Upper lobe of left lung (tissue), 6 donors: ENCODE data around the gene LUC7L3. TPM values are rescaled to one million over a fixed set of nuclear protein-coding genes. Genes with fewer than 3 reads are reported as not detected.

ENCODE experiments used
- ATAC-seq, 2 donors: fragments of 200-7000 bp; cut with Tn5 transposase; one replicate each; pipeline ENCODE4 v1.9.1; 2022; ENCODE audit warnings: mild to moderate bottlenecking in 2 of 2, moderate library complexity in 2 of 2; ENCODE audit not compliant: low FRiP score in 2 of 2
- DNase-seq, 2 donors: peaks; one replicate each; pipeline ENCODE4 v3.0.0-alpha.2; 2019 to 2020
- H3K27ac ChIP-seq, 4 donors: fragments of 200-600 bp; sonication (generic); one replicate each; pipeline ENCODE4 v1.5.1; 2016 to 2019
- H3K27me3 ChIP-seq, 4 donors: fragments of 200-600 bp; sonication (generic); one replicate each; pipeline ENCODE4 v1.5.1; 2017 to 2019
- H3K36me3 ChIP-seq, 4 donors: fragments of 200-600 bp; sonication (generic); one replicate each; pipeline ENCODE4 v1.5.1; 2016 to 2019
- H3K4me1 ChIP-seq, 4 donors: fragments of 200-600 bp; sonication (generic); one replicate each; pipeline ENCODE4 v1.5.1; 2018 to 2019
- H3K4me3 ChIP-seq, 4 donors: fragments of 200-600 bp; sonication (generic); one replicate each; pipeline ENCODE4 v1.5.1; 2017 to 2019; ENCODE audit warnings: mild to moderate bottlenecking in 2 of 4, moderate library complexity in 1 of 4
- H3K9me3 ChIP-seq, 4 donors: fragments of 200-600 bp; sonication (generic); one replicate each; pipeline ENCODE4 v1.5.1; 2018 to 2019
- CTCF ChIP-seq, 6 experiments: fragments of 450-650 bp in 4 of 6; fragments of 200-600 bp in 2 of 6; sonication (generic) in 2 of 6; IDR thresholded peaks; one replicate each; pipeline ENCODE4 v1.5.1; 2016 to 2019; ENCODE audit warnings: antibody characterized with exemption in 6 of 6
- EP300 ChIP-seq, 4 donors: sonication (generic); formaldehyde crosslinking; IDR thresholded peaks; one replicate each; pipeline ENCODE4 v1.5.1; 2017; ENCODE audit warnings: antibody characterized with exemption in 4 of 4, control low read depth in 2 of 4
- POLR2A ChIP-seq, 4 donors: fragments of 450-650 bp; IDR thresholded peaks; one replicate each; pipeline ENCODE4 v1.5.1; 2016 to 2017; ENCODE audit warnings: antibody characterized with exemption in 4 of 4, mild to moderate bottlenecking in 2 of 4
- POLR2AphosphoS5 ChIP-seq, 2 donors: sonication (generic); formaldehyde crosslinking; IDR thresholded peaks; one replicate each; pipeline ENCODE4 v1.5.1; 2017; ENCODE audit warnings: antibody characterized with exemption in 2 of 2
- WGBS, 2 donors: methylation state at CpG; one replicate each; pipeline ENCODE4 v1.1.5; 2017 to 2018; 5-methylcytosine and 5-hydroxymethylcytosine counted together
- total RNA-seq, 6 donors: library from RNA; depleted of rRNA in 4 of 6; stranded (reverse); fragments of >200 nt in 4 of 6; gene quantifications; one replicate each; pipeline versions ENCODE4 v1.1.0 to v1.2.1, GENCODE V29; 2016 to 2021
- donor health status: DM: no; HTN: no; CAD: no; lungs with moderate emphysema.
- donor health status: DM: no; HTN: yes; CAD: no; lungs with severe emphysema.

LUC7L3 gene
- total RNA-seq, 6 donors from 2014 or later: 38.2 to 625 (median 91.4) TPM

GRCh38 chr17:50763716-50764475 lies 44.5 kb downstream of the LUC7L3 start:
- no peak for ATAC-seq
- Histone ChIP-seq H3K4me1 (peaks cover 0 to 17% (median 5%) of the 10 kb centered on the region in 4 donors), H3K27me3 (no peaks in the 10 kb centered on the region), H3K4me3 (no peak overlapping the region), H3K9me3 (no peaks in the 10 kb centered on the region), H3K27ac (no peak overlapping the region), H3K36me3 (no peaks in the 10 kb centered on the region)
- no peak for DNase-seq
- TF ChIP-seq EP300 (IDR thresholded peaks at IDR 0.05) (no peak), POLR2AphosphoS5 (IDR thresholded peaks at IDR 0.05) (no peak), CTCF (IDR thresholded peaks at IDR 0.05) (no peak), POLR2A (IDR thresholded peaks at IDR 0.05) (no peak)
- 64 to 69% methylated on average over 2 of the region's 2 CpGs for WGBS, 2 donors

- Histone ChIP-seq H3K9me3 (no peaks in the 10 kb centered on the region), H3K4me3 (no peak overlapping the region), H3K36me3 (no peaks in the 10 kb centered on the region), H3K27ac (no peak overlapping the region), H3K4me1 (peaks cover 0 to 17% (median 5%) of the 10 kb centered on the region in 4 donors), H3K27me3 (no peaks in the 10 kb centered on the region)
- DNase-seq (no peak), ATAC-seq (no peak)
- no peak for TF ChIP-seq CTCF (IDR thresholded peaks at IDR 0.05)
- no peak for TF ChIP-seq POLR2A (IDR thresholded peaks at IDR 0.05)
- TF ChIP-seq POLR2AphosphoS5 (IDR thresholded peaks at IDR 0.05): no peak
- no peak for TF ChIP-seq EP300 (IDR thresholded peaks at IDR 0.05)
- 70 to 78% methylated on average over 2 of the region's 2 CpGs for WGBS, 2 donors
These were observed 45.3 kb downstream of the LUC7L3 start for GRCh38 chr17:50764734-50765149.

- peak in 1 of 2 donors; percentile 12 for TF ChIP-seq POLR2AphosphoS5 (IDR thresholded peaks at IDR 0.05)
- no peak for TF ChIP-seq POLR2A (IDR thresholded peaks at IDR 0.05)
- Histone ChIP-seq H3K27ac (peak overlapping the region in 2 of 4 donors; percentile 16 to 40), H3K4me3 (no peak overlapping the region), H3K4me1 (peaks cover 0 to 17% (median 5%) of the 10 kb centered on the region in 4 donors), H3K36me3 (no peaks in the 10 kb centered on the region), H3K9me3 (no peaks in the 10 kb centered on the region), H3K27me3 (no peaks in the 10 kb centered on the region)
- 37 to 64% methylated on average over 6 to 9 of the region's 9 CpGs for WGBS, 2 donors
- ATAC-seq (peak; percentile 66 to 67), DNase-seq (peak in 1 of 2 donors; percentile 37)
These were observed 46.2 kb downstream of the LUC7L3 start for GRCh38 chr17:50765454-50766221.

GRCh38 chr17:50766222-50767023 lies 47.0 kb downstream of the LUC7L3 start:
- no peak for TF ChIP-seq POLR2AphosphoS5 (IDR thresholded peaks at IDR 0.05)
- TF ChIP-seq CTCF (IDR thresholded peaks at IDR 0.05): no peak
- TF ChIP-seq POLR2A (IDR thresholded peaks at IDR 0.05): no peak
- TF ChIP-seq EP300 (IDR thresholded peaks at IDR 0.05): no peak
- Histone ChIP-seq H3K36me3 (no peaks in the 10 kb centered on the region), H3K9me3 (no peaks in the 10 kb centered on the region), H3K4me1 (peaks cover 0 to 17% (median 5%) of the 10 kb centered on the region in 4 donors), H3K4me3 (no peak overlapping the region), H3K27ac (no peak overlapping the region), H3K27me3 (no peaks in the 10 kb centered on the region)
- ATAC-seq (no peak), DNase-seq (no peak)
- WGBS, 2 donors: 87 to 92% methylated on average over 10 of the region's 10 CpGs

- DNase-seq (no peak), ATAC-seq (no peak)
- Histone ChIP-seq H3K27ac (no peak overlapping the region), H3K9me3 (no peaks in the 10 kb centered on the region), H3K4me3 (no peak overlapping the region), H3K4me1 (peaks cover 0 to 17% (median 5%) of the 10 kb centered on the region in 4 donors), H3K27me3 (no peaks in the 10 kb centered on the region), H3K36me3 (no peaks in the 10 kb centered on the region)
- no peak for TF ChIP-seq POLR2A (IDR thresholded peaks at IDR 0.05)
- no peak for TF ChIP-seq CTCF (IDR thresholded peaks at IDR 0.05)
- TF ChIP-seq EP300 (IDR thresholded peaks at IDR 0.05): no peak
- TF ChIP-seq POLR2AphosphoS5 (IDR thresholded peaks at IDR 0.05): no peak
- WGBS, 2 donors: 83 to 89% methylated on average over 7 of the region's 7 CpGs
These were observed 47.6 kb downstream of the LUC7L3 start for GRCh38 chr17:50767030-50767429.
